NCI-H1930 (cell line): ENCODE data around the gene CAB39.
"Not testable (repeated sequence)": the region's sequence is repeated elsewhere in the genome, so short reads cannot be mapped to it uniquely, and the experiment has no call there.

Source experiments
- DNase-seq, 2 experiments: peaks; one replicate each; lab custom pipeline; 2025; lab: John Stamatoyannopoulos, UW

The CAB39 gene

DNA sequence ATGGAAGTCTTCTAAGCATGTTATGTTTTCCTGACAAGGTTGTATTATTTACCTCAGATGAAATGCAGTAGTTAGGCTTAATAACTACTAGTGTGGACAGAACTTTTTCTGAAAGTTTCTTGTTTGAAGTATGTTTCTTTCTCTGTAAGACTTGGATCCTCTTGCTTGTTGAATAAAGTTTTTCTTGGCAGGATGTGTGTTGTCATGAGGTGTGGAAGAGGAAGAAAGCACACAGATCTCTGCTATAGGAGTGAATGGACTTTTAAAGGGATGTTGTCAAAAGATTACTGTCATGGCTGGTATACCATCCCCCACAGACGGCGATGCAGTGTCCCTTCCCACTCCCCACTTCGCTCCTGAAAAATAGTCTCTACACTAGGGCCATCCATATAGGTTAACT, 2.6 kb downstream of the CAB39 start:
- no peak for DNase-seq

GRCh38 chr2:230716588-230716987, 3.9 kb downstream of the CAB39 start:
- no peak for DNase-seq

- no peak for DNase-seq
Measured at GRCh38 chr2:230717600-230717999, 5.0 kb downstream of the CAB39 start.

GRCh38 chr2:230719340-230719739, 6.7 kb downstream of the CAB39 start:
- DNase-seq, result no peak

GRCh38 chr2:230721712-230722111, 9.1 kb downstream of the CAB39 start:
- no peak for DNase-seq

DNA sequence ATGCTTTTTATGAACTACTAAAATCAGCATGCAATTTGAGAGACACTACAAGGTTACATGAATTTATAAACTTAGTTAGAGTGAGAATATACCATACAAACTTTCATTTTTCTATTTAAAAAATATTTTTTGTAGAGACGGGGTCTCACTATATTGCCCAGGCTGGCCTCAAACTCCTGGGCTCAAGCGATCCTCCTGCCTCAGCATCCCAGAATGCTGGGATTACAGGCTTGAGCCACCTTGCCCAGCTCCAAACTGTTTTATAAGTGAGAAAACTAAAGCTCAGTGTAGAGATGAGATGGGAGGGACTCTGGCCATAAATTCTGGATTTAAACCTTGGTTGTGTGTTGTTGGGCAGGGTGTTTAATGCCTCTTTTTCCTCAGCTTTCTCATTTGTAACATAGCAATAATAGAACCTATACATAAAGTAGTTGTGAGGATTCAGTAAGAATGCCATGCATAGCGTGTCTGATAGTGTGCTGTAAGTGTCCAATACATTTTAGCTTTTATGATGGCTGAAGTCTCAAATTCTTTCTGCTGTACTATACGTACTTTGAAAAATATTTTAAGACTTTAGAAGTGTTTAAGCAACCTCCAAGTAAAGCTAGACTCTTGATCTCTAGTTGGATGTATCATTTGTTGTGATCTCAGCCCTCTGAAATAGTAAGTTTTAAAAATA, 9.7 kb downstream of the CAB39 start:
- DNase-seq, result no peak

- DNase-seq, result no peak
Measured at GRCh38 chr2:230723363-230723762, 10.7 kb downstream of the CAB39 start.

GRCh38 chr2:230724957-230725356, 12.3 kb downstream of the CAB39 start:
- DNase-seq, result not testable (repeated sequence)

DNA sequence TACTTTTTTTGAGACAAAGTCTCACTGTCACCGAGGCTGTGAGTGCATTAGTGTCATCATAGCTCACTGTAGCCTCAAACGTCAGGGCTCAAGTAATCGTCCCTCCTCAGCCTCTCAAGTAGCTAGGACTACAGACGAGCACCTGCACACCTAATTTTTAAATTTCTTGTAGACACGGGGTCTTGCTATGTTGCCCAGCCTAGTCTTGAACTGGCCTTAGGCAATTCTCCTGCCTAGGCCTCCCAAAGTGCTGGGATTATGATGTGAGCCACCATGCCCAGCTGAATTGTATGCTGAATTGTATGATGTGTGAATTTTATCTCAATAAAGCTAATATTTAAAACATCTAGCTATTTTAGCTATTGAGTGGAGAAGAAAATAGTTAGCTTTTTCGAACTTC, 18.9 kb downstream of the CAB39 start:
- no peak for DNase-seq

DNA sequence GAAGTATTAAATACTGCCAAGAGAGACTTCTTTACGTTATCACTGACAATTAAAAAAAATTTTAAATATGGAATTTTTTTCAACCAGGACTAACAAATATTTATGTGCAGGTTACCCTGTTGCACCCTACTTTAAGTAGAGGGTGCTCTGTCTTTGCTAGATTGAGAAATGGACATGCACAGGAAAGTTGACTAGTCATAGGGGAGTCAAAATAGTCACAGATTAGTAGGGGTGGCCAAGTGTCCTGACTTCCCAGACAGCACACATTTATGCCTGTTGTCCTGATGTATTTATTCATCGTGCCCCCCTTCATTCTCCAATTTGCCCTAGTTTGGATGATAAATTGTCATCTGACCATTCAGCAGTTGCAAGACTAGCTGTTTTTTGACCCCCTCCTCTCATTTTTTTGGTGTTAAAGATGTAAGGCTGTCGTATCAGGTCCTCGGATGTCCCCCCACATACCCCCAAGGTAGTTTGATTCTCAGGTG, 20.3 kb downstream of the CAB39 start:
- DNase-seq, result no peak

GRCh38 chr2:230734247-230735175, 21.9 kb downstream of the CAB39 start:
- no peak for DNase-seq

GRCh38 chr2:230735884-230736283, 23.2 kb downstream of the CAB39 start:
- no peak for DNase-seq

- DNase-seq, result no peak
Measured at GRCh38 chr2:230737300-230737699, 24.7 kb downstream of the CAB39 start.

DNA sequence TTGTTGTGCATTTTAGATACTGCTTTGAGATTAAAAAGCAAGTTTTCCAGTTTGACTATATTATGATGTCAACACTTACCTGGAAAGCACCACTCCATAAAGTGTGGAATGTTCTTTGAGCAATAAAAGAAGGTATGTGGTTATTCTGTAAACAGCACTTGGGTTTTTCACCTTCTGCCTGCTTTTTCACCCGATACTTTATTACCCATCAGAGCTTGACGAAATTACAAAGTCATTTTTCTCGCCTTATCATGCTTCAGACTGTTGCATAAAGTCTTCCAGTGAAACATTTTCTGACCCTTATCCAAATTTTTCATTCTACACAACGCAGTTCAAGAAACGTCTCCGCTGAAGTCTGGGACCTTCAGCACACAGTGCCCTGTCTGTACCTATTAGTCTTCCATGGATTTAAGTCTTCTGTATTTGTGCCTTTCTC, 25.2 kb downstream of the CAB39 start:
- no peak for DNase-seq

GRCh38 chr2:230738391-230738811, 25.8 kb downstream of the CAB39 start:
- no peak for DNase-seq

- no peak for DNase-seq
Measured at GRCh38 chr2:230738924-230739323, 26.3 kb downstream of the CAB39 start.

- no peak for DNase-seq
Measured at GRCh38 chr2:230739961-230740360, 27.3 kb downstream of the CAB39 start.

DNA sequence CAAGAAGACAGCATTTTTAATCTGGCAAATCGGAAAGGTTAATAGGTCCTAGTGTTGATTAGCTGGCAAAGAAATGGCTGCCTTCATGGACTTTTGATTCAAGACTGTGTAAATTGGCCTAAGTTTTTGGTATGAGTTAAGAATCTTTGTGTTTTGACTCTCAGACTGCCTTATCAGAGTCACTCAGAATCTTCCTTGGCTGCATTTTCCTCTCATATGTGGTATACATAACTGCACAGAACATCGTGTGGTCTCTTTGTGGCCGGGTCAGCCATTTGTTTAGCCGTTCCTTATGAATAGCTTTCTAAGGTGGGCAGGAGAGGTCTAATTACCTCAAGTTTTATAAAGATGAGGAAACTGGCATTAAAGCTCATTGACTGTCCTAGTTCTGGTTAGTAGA, 30.1 kb downstream of the CAB39 start:
- DNase-seq, result no peak

DNA sequence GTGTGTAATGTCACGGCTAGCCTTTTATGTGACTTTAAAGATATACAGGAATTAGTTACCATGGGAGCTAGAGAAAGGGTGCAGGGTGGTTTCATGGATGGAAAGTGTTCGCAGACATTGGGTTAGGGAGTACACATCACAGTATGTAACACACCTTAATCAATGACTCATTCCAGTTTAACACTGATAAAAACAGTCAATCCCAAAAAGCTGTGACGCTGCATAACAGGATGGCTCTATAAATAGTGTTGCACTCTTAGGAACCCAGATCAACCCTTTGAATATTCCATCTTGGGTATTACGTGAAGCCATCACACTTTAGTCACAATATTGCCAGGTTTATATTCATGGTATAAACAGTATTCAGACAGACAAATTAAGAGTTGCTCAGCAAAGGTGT, 33.6 kb downstream of the CAB39 start:
- no peak for DNase-seq

GRCh38 chr2:230748087-230748486, 35.4 kb downstream of the CAB39 start:
- no peak for DNase-seq

GRCh38 chr2:230749111-230749510, 36.5 kb downstream of the CAB39 start:
- no peak for DNase-seq

DNA sequence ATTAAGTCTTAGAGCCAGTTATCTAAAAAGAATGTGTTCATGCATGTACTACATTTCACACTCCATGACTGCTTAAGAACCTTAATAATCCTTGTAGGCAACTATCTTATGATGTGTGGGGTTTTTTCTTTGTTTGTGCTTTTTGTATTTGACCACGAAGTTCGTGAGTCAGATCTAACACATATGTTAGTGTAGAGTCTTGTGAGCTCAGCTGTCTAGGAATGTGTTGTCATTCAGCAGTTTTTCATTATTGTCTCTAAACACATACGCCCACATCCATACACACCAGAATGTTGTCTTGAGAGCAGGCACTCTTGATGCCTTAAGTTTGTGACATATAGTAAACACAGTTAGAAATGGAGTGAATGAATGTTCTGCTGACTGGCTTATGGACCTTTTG, 38.4 kb downstream of the CAB39 start:
- no peak for DNase-seq

GRCh38 chr2:230754200-230754599, 41.6 kb downstream of the CAB39 start:
- DNase-seq, result no peak
